Measurements from ENCODE around the gene WDR59.
"Not testable (repeated sequence)": the region's sequence is repeated elsewhere in the genome, so short reads cannot be mapped to it uniquely, and the experiment has no call there.

WDR59 gene

DNA sequence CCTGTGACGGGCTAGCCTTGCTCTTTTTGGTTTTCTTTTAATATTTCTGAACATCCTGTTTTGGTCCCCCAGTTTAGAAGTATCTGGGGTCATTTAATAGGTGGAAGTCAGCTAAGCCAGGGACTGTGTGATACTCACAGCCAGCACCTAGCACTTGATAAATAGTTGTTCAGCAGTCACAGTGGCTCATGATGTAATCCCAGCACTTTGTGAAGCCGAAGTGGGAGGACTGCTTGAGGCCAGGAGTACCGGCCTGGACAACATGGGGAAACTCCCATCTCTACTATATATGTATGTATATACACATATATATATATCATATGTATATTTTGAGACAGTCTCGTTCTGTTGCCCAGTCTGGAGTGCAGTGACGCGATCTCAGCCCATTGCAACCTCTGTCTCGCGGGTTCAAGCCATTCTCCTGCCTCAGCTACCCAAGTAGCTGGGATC is 12.1 kb upstream of the WDR59 start:
- no peak overlapping the region for H3K27ac ChIP-seq
- no peak for DNase-seq (ENCODE audit: low spot score)
- TF ChIP-seq, protein P1, sequence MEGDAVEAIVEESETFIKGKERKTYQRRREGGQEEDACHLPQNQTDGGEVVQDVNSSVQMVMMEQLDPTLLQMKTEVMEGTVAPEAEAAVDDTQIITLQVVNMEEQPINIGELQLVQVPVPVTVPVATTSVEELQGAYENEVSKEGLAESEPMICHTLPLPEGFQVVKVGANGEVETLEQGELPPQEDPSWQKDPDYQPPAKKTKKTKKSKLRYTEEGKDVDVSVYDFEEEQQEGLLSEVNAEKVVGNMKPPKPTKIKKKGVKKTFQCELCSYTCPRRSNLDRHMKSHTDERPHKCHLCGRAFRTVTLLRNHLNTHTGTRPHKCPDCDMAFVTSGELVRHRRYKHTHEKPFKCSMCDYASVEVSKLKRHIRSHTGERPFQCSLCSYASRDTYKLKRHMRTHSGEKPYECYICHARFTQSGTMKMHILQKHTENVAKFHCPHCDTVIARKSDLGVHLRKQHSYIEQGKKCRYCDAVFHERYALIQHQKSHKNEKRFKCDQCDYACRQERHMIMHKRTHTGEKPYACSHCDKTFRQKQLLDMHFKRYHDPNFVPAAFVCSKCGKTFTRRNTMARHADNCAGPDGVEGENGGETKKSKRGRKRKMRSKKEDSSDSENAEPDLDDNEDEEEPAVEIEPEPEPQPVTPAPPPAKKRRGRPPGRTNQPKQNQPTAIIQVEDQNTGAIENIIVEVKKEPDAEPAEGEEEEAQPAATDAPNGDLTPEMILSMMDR (conservative IDR thresholded peaks at IDR 0.05; ENCODE audit: low read depth) = no peak
- CTCF ChIA-PET = interaction anchor here (1.0 to 3.6 kb wide), 2 partner anchors 114 to 134 kb away, joined by 4 to 71 read pairs; no protein-coding TSS in a partner anchor
- POLR2A ChIA-PET (ENCODE audit: low non-redundant PET) = no interaction called here

DNA sequence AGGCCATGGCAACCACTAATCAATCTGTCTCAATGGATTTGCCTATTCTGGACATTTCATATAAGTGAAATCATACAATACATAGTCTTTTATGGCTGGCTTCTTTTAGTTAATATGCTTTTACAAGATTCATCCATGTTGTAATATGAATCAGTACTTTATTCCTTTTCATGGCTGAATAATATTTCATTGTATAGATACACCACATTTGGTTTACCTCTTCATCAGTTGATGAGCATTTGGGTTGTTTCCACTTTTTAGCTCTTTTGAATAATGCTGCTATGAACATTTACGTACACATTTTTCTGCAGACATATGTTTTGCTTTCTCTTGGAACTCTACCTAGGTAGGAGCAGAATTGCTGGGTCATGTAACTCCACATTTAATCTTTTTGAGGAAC is 11.1 kb upstream of the WDR59 start:
- ChIA-PET CTCF (interaction anchor here (0.6 kb wide), 2 partner anchors 384 to 396 kb away, joined by 3 read pairs; no protein-coding TSS in a partner anchor), POLR2A (ENCODE audit: low non-redundant PET) (no interaction called here)
- TF ChIP-seq, protein P1 (conservative IDR thresholded peaks at IDR 0.05; ENCODE audit: low read depth) = no peak
- no peak for DNase-seq (ENCODE audit: low spot score)
- no peak overlapping the region for H3K27ac ChIP-seq

DNA sequence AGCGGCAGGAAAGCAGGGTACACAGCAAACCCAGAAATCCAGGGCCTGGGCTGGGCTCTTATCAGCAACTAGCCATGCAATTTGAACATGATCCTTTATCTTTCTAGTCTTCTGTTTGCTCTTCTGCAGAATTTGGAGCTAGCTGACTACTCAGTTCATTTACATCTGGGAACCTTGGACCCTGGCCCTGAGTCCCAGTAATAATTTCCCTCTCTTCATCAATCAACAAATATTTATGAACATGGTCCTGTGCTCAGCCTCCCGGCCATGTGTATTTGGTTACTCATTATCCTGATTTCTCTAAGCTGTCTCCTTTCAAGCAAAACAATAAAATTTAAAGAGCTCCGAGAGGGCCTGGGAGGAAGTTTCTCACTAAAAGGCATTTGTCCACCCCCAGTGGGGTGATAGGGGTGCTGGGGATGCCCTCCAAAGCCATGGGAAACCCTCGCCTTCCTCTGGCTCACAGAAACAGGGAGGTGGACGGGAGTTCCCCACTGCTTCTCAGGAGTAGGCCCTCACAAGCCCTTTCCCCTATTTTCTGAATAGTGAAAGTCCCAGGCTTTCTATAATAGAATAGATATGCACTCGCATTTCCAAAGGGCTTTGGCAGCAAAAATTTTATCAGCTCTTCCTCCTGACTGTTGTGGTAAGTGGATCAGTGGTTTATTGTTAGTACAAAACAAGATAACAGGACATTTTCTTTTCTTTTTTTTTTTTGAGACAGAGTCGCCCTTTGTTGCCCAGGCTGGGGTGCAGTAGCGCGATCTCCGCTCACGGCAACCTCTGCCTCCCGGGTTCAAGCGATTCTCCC is 6.9 kb upstream of the WDR59 start:
- DNase-seq (ENCODE audit: low spot score) = no peak
- TF ChIP-seq, protein P1 (conservative IDR thresholded peaks at IDR 0.05; ENCODE audit: low read depth) = no peak
- H3K27ac ChIP-seq = no peak overlapping the region
- ChIA-PET POLR2A (ENCODE audit: low non-redundant PET) (interaction anchor here (0.6 kb wide), 1 partner anchor 11 kb away, joined by 4 read pairs; no protein-coding TSS in a partner anchor), CTCF (no interaction called here)

DNA sequence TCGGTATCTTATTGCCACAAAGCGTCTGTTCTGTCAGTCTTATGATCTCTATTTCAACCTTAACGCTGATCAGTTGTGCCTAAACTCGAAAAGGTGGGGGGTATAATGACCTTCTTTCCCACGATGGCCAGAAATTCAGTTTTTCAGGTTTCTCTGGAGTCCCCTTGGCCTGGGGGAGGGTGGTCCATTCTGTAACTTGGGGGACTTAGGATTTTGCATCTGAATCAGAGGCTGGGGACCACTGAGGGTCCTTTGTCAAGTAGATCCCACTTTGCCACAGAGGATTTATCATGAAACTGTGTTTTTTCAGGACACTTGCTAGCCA is 6.3 kb upstream of the WDR59 start:
- H3K27ac ChIP-seq = no peak overlapping the region
- TF ChIP-seq, protein P1 (conservative IDR thresholded peaks at IDR 0.05; ENCODE audit: low read depth) = no peak
- POLR2A ChIA-PET (ENCODE audit: low non-redundant PET) = no interaction called here

DNA sequence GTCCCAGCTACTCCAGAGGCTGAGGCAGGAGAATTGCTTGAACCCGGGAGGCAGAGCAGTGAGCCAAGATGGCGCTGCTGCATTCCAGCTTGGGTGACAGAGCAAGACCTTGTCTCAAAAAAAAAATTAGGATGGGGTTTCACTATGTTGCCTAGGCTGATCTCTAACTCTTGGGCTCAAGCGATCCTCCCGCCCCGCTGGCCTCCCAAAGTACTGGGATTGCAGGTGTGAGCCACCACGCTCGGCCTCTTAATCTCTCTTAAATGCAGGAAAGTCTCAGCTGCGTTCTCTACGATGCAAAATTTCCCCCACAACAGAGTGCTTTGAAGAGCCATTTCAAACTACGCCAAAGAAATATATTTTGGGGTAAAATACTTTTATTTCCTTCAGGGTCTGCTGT is 5.9 kb upstream of the WDR59 start:
- ChIA-PET POLR2A (ENCODE audit: low non-redundant PET) (no interaction called here), CTCF (interaction anchor here (1.1 kb wide), 1 partner anchor 120 kb away, joined by 3 read pairs; no protein-coding TSS in a partner anchor)
- no peak overlapping the region for H3K27ac ChIP-seq
- TF ChIP-seq, protein P1 (conservative IDR thresholded peaks at IDR 0.05; ENCODE audit: low read depth) = no peak
- DNase-seq (ENCODE audit: low spot score) = no peak

More for the DNA sequence above, 6.3 kb upstream of the WDR59 start:
- no peak for DNase-seq (ENCODE audit: low spot score)
- CTCF ChIA-PET = no interaction called here

DNA sequence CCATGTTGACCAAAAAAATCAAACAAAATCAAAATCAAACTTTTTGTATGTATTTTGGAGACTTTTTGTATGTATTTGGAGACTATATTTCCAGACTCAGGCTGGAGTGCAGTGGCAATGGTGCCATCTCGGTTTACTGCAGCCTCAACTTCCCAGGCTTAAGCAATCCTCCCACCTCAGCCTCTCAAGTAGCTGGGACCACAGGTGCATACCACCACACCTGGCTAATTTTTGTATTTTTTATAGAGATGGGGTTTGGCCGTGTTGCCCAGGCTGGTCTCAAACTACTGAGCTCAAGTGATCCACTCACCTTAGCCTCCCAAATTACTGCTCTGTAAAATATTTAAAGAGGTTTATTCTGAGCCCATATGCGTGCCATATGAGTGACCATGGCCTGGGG is 4.9 kb upstream of the WDR59 start:
- POLR2A ChIA-PET (ENCODE audit: low non-redundant PET); H3K27ac ChIP-seq; DNase-seq (ENCODE audit: low spot score): not testable (repeated sequence)
- CTCF ChIA-PET = interaction anchor here (0.6 to 1.1 kb wide), 3 partner anchors 121 to 476 kb away, joined by 3 to 5 read pairs (median 3); no protein-coding TSS in a partner anchor

DNA sequence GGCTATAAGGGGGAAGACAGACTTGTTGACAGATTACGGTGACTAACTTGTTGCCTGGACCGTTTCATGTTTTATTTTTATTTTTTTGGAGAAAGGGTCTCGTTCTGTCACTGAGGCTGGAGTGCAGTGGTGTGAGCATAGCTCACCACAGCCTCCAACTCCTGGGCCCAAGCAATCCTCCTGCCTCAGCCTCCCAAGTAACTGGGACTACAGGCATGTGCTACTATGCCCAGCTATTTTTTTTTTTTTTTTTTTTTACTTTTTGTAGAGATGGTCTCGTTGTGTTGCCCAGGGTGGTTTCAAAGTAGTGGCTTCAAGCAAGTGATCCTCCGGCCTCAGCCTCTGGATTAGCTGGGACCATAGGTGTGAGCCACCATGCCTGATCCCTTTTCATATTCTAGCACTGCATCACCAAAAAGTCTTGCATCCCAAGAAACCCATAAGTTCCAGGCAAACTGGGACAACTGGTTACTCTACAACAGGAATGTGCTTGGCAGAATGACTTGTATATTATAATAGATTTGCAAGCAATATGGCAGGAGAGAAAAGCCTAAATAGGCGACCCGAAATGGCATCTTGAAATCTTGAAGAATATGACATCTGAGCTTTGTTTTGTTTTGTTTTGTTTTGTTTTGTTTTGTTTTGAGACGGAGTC is 2.2 kb upstream of the WDR59 start:
- POLR2A ChIA-PET (ENCODE audit: low non-redundant PET) = no interaction called here
- TF ChIP-seq, protein P1 (conservative IDR thresholded peaks at IDR 0.05; ENCODE audit: low read depth) = no peak
- DNase-seq (ENCODE audit: low spot score) = no peak
- no peak overlapping the region for H3K27ac ChIP-seq
- CTCF ChIA-PET = interaction anchor here (0.6 to 1.2 kb wide), 3 partner anchors 9 to 12 kb away, joined by 3 read pairs; partner anchors contain the start of gene ZNRF1

Measured in RWPE1 (cell line).